Aorta (tissue), 5 donors: ENCODE results near the gene LIN9. TPM values are rescaled to one million over a fixed set of nuclear protein-coding genes. Genes with fewer than 3 reads are reported as not detected.

Experiments
- ATAC-seq: fragments of 200-7000 bp; cut with Tn5 transposase; one replicate; pipeline ENCODE4 v1.9.1; 2022; ENCODE audit warnings: moderate library complexity; ENCODE audit not compliant: low FRiP score
- DNase-seq, 2 donors: peaks; one replicate each; pipeline ENCODE4 v3.0.0-alpha.2; 2020
- H3K27ac ChIP-seq, 2 donors: one replicate each; pipeline ENCODE4 v1.5.1; 2013; ENCODE audit warnings: low read length in 2 of 2, mild to moderate bottlenecking in 2 of 2, moderate library complexity in 2 of 2, control low read depth in 1 of 2, inconsistent platforms in 1 of 2, low read depth in 1 of 2
- H3K27me3 ChIP-seq, 2 donors: one replicate each; pipeline ENCODE4 v1.6.1; 2013; ENCODE audit warnings: control low read depth in 1 of 2, low read length in 1 of 2, mild to moderate bottlenecking in 1 of 2, moderate library complexity in 1 of 2; ENCODE audit not compliant: insufficient read depth in 2 of 2, control insufficient read depth in 1 of 2
- H3K36me3 ChIP-seq, 2 donors: one replicate each; pipeline ENCODE4 v1.6.1; 2013; ENCODE audit warnings: control low read depth in 1 of 2, low read length in 1 of 2, mild to moderate bottlenecking in 1 of 2; ENCODE audit not compliant: insufficient read depth in 2 of 2, control insufficient read depth in 1 of 2
- H3K4me1 ChIP-seq, 2 donors: one replicate each; pipeline ENCODE4 v1.6.1; 2013; ENCODE audit warnings: low read length in 2 of 2, control low read depth in 1 of 2, mild to moderate bottlenecking in 1 of 2, moderate library complexity in 1 of 2; ENCODE audit not compliant: insufficient read depth in 2 of 2, control insufficient read depth in 1 of 2
- H3K4me3 ChIP-seq, 2 donors: one replicate each; pipeline ENCODE4 v1.5.1; 2013; ENCODE audit warnings: low read length in 2 of 2, control low read depth in 1 of 2, mild to moderate bottlenecking in 1 of 2
- H3K9me3 ChIP-seq: one replicate; pipeline ENCODE4 v1.6.1; 2013; ENCODE audit warnings: mild to moderate bottlenecking, low read length; ENCODE audit not compliant: control insufficient read depth
- WGBS, 2 donors: extraction: QIAGEN DNeasy Blood & Tissue Kit; methylation state at CpG; one replicate each; pipeline ENCODE4 v1.1.7; 2013; 5-methylcytosine and 5-hydroxymethylcytosine counted together
- intact Hi-C, 2 donors: fragments of 100-400 bp; cut with DNase I; formaldehyde crosslinking; loops; one replicate each; pipeline versions ENCODE4 v1.14.2 to v1.15.0; 2022
- long read RNA-seq, 2 donors: library from polyadenylated mRNA; unstranded; transcript quantifications; one replicate each; pipeline ENCODE4 v2.0.0, GENCODE V29; 2020 to 2021
- polyA plus RNA-seq, 2 donors: library from polyadenylated mRNA; stranded (reverse); fragments of 200-250 nt; gene quantifications; one replicate each; pipeline ENCODE4 v1.2.3, GENCODE V29; 2013
- total RNA-seq, 2 donors: library from RNA; stranded (reverse); fragmentation: NEBNext Ultra II Directional; extraction: Animal tissue kit (Norgen Biotek cat#: 25700); gene quantifications; one replicate each; pipeline ENCODE4 v1.2.1, GENCODE V29; 2021
- donor health status: healthy with polysubstance abuse.
- donor health status: Bipolar disorder and iron deficiency.
- donor health status: DM: no; HTN: no; CAD: no.
- donor health status: DM: no; HTN: no; CAD: no.
- donor health status: DM: yes; HTN: yes; CAD: no.

Gene LIN9, protein sequence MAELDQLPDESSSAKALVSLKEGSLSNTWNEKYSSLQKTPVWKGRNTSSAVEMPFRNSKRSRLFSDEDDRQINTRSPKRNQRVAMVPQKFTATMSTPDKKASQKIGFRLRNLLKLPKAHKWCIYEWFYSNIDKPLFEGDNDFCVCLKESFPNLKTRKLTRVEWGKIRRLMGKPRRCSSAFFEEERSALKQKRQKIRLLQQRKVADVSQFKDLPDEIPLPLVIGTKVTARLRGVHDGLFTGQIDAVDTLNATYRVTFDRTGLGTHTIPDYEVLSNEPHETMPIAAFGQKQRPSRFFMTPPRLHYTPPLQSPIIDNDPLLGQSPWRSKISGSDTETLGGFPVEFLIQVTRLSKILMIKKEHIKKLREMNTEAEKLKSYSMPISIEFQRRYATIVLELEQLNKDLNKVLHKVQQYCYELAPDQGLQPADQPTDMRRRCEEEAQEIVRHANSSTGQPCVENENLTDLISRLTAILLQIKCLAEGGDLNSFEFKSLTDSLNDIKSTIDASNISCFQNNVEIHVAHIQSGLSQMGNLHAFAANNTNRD
- total RNA-seq (1 to 10 TPM; 1.8 to 2.7 TPM), polyA plus RNA-seq (1 to 10 TPM; 1.7 to 4.1 TPM)
- long read RNA-seq, donor 1, partial matches to known transcripts = 1 of 1 reads
- long read RNA-seq, donor 1, other reads (novel, unspliced or antisense) = 0 of 1 reads
- long read RNA-seq, donor 2, partial matches to known transcripts = 0 of 1 reads
- long read RNA-seq, donor 2, other reads (novel, unspliced or antisense) = 0 of 1 reads

DNA sequence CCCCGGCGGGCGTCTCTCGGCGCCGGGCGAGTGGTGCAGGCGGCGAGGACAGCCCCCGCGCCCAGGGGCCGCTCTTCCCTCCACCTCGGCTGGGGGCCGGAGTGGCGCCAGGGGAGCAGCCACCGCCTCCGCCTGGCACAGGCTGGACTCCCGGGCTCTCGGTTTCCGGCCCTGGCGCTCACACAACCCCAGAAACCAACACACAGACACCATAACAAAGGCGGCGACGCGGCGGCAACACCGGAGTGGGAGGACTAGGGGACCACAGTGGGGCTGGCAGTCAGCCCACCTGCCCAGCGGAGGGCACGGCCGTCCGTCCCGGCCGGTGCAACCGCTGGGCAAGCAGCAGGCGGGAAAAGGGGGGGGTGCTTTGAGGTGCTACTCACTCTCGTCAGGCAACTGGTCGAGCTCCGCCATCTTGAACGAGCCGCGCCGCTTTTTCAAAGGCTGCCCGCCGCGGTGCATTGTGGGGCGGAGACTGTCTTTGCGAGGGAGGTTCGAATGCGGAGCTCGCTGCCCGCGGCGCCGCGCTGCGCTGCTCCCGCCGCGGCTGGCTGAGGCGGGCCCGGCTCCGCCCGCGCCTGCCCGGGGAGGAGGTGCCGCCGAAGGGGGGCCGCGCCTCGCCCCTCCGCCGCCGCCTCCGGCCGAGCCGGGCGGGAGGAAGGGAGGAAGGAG, at the start of gene LIN9:
Gene LIN9 (minus strand): TSS at position 442 of the 675 bp plus-strand sequence. CDS start 25 bp downstream, at position 417.
- peak within 1 kb of the TSS in 1 of 2 donors; percentile 16 for H3K27ac ChIP-seq
- DNase-seq (peak; percentile 93 to 98), ATAC-seq (peak; percentile 94)
- no peaks in the 10 kb centered on the region for H3K9me3 ChIP-seq
- H3K27me3 ChIP-seq = no peaks in the 10 kb centered on the region
- peak within 1 kb of the TSS; percentile 76 to 89 for H3K4me3 ChIP-seq
- intact Hi-C loops = no loop called here
- WGBS, 2 donors = 0% methylated on average over 59 to 77 of the region's 77 CpGs
- H3K36me3 ChIP-seq = no peaks in the 10 kb centered on the region
- H3K4me1 ChIP-seq = no peaks in the 10 kb centered on the region

DNA sequence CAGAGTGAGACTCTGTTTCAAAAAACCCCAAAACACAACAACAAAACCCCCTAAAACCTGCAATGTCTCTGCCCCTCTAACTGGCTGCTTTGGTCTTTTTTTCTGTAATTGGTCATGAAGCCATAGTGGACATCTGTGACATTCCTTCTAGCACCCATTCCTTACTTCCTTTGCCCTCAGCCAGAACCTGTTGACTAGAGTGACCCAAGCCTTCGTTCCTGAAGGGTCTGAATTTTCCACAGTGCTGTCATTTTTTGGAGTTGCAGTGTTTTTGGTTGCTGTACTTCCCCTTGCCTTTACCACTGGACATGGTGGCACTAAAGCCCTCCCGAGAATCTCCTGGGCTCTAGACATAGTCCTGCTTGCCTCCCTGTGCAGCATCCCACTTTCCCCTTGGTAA, 48.5 kb upstream of the LIN9 start:
- no peaks in the 10 kb centered on the region for H3K4me1 ChIP-seq
- ATAC-seq = no peak
- 93 to 97% methylated on average over 2 of the region's 2 CpGs for WGBS, 2 donors
- H3K4me3 ChIP-seq = no peak overlapping the region
- H3K36me3 ChIP-seq = peaks cover 0 to 3% of the 10 kb centered on the region in 2 donors
- DNase-seq = no peak
- no peak overlapping the region for H3K27ac ChIP-seq
- H3K9me3 ChIP-seq = no peaks in the 10 kb centered on the region
- H3K27me3 ChIP-seq = no peaks in the 10 kb centered on the region
- intact Hi-C loops = no loop called here

DNA sequence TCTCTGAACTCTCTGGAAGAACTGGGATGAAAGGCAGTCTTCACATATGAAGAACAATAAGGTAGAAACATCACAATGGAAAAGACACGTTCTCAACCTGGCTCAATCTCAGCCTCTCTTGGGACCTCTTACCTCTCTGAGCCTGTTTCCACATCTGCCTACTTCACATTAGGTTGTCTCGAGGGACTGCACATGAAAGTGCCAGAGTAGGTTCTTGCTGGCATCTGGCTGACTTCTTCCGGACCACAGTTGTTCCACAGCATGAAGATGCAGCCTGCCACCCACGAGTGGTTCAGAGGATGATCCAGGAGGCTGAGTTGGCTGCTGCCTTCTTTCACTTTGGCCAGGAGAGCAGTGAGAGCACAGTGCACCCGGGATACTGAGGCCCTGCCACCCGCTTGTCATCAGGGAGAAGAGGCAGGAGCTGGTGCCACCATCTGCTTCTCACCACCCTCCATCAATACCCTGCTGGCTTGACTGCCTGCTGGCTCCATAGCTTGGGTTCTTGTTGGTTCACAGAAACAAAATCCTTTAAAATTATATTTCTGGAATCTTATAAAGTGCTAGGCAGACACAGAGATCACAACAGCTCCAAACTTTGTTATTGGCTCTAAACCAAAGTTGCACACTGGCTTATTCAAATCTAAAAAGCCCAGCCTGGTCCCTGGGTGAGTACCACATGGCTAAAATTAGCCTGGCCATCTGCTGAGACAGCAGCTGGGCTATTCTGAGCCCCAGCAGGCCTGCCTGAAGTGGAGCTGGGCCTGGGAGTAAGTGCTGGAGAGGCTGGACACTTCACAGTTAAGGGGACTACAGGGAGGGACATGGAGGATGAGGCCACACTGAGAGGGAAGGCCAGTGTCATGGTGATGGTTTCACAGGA, 46.9 kb upstream of the LIN9 start:
- H3K9me3 ChIP-seq = no peaks in the 10 kb centered on the region
- ATAC-seq (no peak), DNase-seq (no peak)
- H3K4me3 ChIP-seq = no peak overlapping the region
- no peaks in the 10 kb centered on the region for H3K36me3 ChIP-seq
- H3K4me1 ChIP-seq = no peaks in the 10 kb centered on the region
- H3K27ac ChIP-seq = no peak overlapping the region
- intact Hi-C loops = no loop called here
- 17 to 27% methylated on average over 6 of the region's 6 CpGs for WGBS, 2 donors
- no peaks in the 10 kb centered on the region for H3K27me3 ChIP-seq

DNA sequence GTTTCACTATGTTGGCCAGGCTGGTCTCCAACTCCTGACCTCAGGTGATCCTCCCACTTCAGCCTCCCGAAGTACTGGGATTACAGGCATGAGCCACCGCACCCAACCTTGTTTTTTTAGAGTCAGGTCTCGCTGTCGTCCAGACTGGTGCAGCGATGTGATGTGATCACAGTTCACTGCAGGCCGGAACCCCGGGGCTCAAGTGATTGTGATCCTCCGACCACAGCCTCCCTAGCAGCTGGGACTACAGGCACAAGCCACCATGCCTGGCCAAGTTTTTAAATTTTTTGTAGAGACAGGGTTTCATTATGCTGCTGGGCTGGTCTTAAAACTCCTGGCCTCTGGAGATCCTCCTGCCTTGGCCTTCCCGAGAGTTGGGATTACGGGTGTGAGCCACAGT, 46.1 kb upstream of the LIN9 start:
- Histone ChIP-seq H3K36me3 (no peaks in the 10 kb centered on the region), H3K9me3 (no peaks in the 10 kb centered on the region), H3K27ac (no peak overlapping the region), H3K4me1 (no peaks in the 10 kb centered on the region), H3K27me3 (no peaks in the 10 kb centered on the region), H3K4me3 (no peak overlapping the region)
- ATAC-seq (no peak), DNase-seq (no peak)
- 95 to 96% methylated on average over 10 of the region's 10 CpGs for WGBS, 2 donors
- intact Hi-C loops = no loop called here

DNA sequence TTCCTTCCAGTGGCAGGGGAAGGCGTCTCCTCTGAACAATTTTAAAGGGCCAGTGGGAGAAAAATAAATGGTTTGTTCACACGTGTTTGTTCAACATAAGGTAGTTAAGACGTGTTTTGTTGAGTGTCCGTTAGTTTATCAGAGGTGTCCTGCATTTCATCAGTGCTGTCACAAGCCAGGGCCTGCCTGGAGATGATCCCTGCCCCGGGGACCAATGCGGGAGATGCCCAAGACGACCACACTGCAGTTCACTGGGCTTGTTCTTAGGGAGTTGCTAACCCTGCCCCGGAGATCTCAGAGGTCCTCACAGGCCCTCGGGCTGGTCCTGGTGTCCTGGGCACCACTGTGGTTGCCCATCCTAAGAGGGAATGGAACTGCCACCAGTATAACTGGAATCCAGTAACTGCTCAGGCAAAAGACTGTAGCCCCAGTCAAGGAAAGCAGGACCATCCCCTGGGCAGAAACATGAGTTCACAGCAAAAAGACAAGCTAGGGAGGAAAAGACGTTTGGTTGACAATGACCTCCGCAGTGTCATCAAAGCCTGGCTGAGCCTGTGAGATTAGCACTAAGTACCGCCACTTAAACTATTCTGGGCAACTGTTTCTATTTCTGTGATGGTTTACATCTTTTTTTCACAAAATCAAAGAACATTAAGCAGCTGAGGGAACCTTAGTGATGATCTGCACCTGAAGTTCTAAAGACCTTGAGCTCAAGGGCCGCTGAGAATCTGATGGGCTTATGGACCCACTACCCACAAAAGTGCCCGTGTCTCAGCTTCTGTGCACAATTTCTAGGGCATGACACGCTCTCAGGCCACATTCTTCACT, 44.9 kb upstream of the LIN9 start:
- no peaks in the 10 kb centered on the region for H3K4me1 ChIP-seq
- H3K9me3 ChIP-seq = no peaks in the 10 kb centered on the region
- no peak overlapping the region for H3K27ac ChIP-seq
- DNase-seq (no peak), ATAC-seq (no peak)
- 82 to 83% methylated on average over 15 of the region's 15 CpGs for WGBS, 2 donors
- H3K4me3 ChIP-seq = no peak overlapping the region
- intact Hi-C loops = no loop called here
- H3K27me3 ChIP-seq = no peaks in the 10 kb centered on the region
- no peaks in the 10 kb centered on the region for H3K36me3 ChIP-seq

DNA sequence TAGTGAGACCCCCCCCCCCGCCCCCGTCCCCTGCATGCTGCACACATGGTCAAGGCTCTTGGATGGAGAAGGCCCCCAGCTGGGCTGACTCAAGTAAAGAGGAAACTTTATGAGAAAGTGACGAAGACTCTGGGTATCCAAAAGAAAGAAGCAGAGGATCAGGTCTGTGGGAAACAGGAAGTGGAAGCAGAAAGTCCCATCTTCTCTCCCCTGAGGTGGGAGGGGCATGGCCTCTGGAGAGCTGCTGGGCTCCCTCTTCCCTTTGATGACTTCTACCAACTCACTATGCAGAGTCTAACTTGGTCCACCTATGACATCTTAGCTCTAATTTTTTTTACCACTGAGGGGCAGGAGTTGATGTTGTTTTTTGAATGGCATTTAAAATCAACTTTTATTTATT, 42.7 kb upstream of the LIN9 start:
- H3K27me3 ChIP-seq = no peaks in the 10 kb centered on the region
- no peaks in the 10 kb centered on the region for H3K4me1 ChIP-seq
- H3K36me3 ChIP-seq = no peaks in the 10 kb centered on the region
- intact Hi-C loops = no loop called here
- ATAC-seq (no peak), DNase-seq (no peak)
- no peak overlapping the region for H3K4me3 ChIP-seq
- no peaks in the 10 kb centered on the region for H3K9me3 ChIP-seq
- WGBS, 2 donors = 96% methylated on average over 3 of the region's 3 CpGs
- no peak overlapping the region for H3K27ac ChIP-seq

DNA sequence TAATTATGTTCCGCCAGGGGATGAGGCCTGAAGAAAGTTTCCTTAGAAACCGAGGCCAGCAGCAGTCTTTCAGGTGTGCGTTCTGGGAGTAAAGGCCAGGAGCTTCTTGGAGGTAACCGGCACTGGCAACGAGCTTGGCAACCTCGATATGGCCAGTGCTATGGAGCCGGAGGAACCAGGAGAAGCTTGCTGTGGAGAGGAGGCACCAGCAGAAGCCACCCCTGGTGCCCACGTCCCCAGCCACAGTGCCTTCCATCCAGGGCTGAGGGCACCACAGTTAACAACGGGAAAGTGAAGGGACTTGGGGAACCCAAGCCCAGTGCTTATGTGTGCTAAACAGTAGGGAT, 41.5 kb upstream of the LIN9 start:
- Histone ChIP-seq H3K27ac (no peak overlapping the region), H3K4me1 (no peaks in the 10 kb centered on the region), H3K9me3 (no peaks in the 10 kb centered on the region), H3K4me3 (no peak overlapping the region), H3K27me3 (no peaks in the 10 kb centered on the region), H3K36me3 (no peaks in the 10 kb centered on the region)
- WGBS, 2 donors = 79 to 82% methylated on average over 9 of the region's 9 CpGs
- ATAC-seq (no peak), DNase-seq (no peak)
- intact Hi-C loops = no loop called here
